ENCODE measurements around the gene SCGB1A1. TPM values are rescaled to one million over a fixed set of nuclear protein-coding genes. Genes with fewer than 3 reads are reported as not detected.

The SCGB1A1 gene
- total RNA-seq, 2 donors from 2014 or later = not detected

Other genes starting within 250 kb of the SCGB1A1 start
- not detected for gene SCGB1D1, start 228.8 kb upstream of the SCGB1A1 start, total RNA-seq
- gene SCGB2A1, start 210.4 kb upstream of the SCGB1A1 start, total RNA-seq = not detected
- gene SCGB1D2, start 176.8 kb upstream of the SCGB1A1 start, total RNA-seq = not detected
- not detected for gene SCGB2A2, start 148.9 kb upstream of the SCGB1A1 start, total RNA-seq
- gene SCGB1D4, start 120.0 kb upstream of the SCGB1A1 start, total RNA-seq = not detected
- 1 to 10 TPM; 5.5 to 8.1 TPM for gene ASRGL1, start 81.6 kb upstream of the SCGB1A1 start, total RNA-seq
- gene AHNAK, start 127.8 kb downstream of the SCGB1A1 start, total RNA-seq = 10 to 100 TPM; 17.6 to 97.3 TPM
- gene EEF1G, start 154.9 kb downstream of the SCGB1A1 start, total RNA-seq = 1,000 to 10,000 TPM; 1,622 to 2,023 TPM
- gene TUT1, start 172.5 kb downstream of the SCGB1A1 start, total RNA-seq = 10 to 100 TPM; 31.8 to 34.9 TPM
- 100 to 1,000 TPM; 180 to 259 TPM for gene MTA2, start 182.8 kb downstream of the SCGB1A1 start, total RNA-seq
- 100 to 1,000 TPM; 104 to 141 TPM for gene EML3, start 193.7 kb downstream of the SCGB1A1 start, total RNA-seq
- 1 to 10 TPM; 1.1 to 1.9 TPM for gene ROM1, start 194.2 kb downstream of the SCGB1A1 start, total RNA-seq
- 10 to 100 TPM; 69.6 to 79.5 TPM for gene B3GAT3, start 203.0 kb downstream of the SCGB1A1 start, total RNA-seq
- gene GANAB, start 227.6 kb downstream of the SCGB1A1 start, total RNA-seq = 100 to 1,000 TPM; 187 to 241 TPM
- 10 to 100 TPM; 11.8 to 32.5 TPM for gene INTS5, start 234.3 kb downstream of the SCGB1A1 start, total RNA-seq
- 100 to 1,000 TPM in 1 of 2 donors, 10 to 100 TPM in 1; 62.0 to 103 TPM for gene C11orf98, start 246.2 kb downstream of the SCGB1A1 start, total RNA-seq
- 10 to 100 TPM; 20.7 to 34.4 TPM for gene CSKMT, start 246.3 kb downstream of the SCGB1A1 start, total RNA-seq